ENCODE measurements around the gene SKP1.

Gene SKP1

DNA sequence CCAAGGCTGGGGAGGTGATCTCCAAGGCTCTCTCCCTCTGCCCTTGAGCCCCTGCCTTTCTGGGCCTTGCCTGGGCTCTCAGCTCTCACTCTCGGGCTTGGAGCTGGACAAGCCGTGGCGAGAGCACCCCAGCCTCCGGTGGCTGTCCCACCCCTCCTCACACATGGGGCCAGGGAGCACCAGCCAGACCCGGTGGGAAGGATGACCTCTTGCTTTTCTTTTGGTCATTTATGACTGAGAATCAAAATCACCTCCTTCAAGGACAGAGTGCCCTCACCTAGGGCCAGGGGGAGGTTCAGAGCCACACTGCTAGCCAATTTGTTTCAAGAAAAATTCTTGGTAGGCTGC lies 48.1 kb downstream of the SKP1 start:
- DNase-seq: no peak

DNA sequence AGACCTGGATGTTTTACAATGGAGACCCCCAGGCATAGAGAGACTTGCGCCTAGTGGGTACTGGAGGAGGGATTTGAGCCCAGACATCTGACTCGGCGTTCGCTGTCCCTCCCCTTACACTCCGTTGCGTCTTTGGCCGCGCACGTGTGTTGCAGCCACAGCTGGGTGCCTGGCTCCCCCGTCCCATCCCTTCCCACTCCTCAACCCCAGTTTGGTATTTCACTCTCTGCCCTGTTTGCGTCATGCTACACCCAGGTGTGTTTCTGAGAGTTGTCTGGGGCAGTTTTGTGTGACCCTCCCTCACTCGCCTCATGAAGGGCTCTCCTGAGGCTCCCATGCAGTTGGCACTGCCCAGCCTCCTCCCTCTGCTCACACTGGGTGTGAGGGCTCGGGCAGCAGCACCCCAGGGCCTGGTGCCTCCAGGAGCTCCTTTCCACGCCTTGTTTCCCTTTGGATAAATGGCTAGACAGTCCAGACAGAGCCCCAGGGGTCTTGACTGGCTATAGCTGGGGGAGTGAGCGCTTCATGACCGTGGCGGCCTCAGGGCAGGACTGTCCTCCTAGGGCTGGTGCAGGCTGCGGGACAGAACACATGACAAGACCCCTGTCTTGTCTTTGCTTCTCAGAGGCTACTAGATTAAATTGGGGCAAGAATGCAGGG lies 48.6 kb downstream of the SKP1 start:
- DNase-seq: peak; percentile 77

DNA sequence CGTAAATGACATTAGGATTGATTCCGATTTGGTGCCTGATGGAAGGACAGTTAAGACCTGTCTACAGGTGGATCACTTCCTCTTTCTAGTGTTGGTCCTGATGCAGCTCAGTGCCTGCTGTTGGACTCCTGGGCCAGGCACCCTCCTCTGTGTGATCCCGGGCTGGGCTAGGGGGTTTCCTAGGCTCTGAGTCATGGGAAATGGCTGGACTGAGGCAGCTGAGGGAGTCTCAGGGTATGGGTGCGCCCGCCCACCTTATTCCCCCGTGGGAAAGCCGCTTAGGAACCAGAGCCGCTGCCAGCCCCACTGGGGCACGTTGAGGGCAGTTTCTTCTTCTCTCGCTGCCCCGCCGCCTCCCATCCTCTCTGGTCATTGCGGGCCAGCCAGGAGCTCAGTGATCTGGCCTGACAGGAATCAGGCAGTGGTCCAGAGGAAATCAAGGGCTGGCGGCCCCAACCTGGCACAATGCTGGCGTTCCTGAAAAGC lies 49.3 kb downstream of the SKP1 start:
- DNase-seq: no peak

DNA sequence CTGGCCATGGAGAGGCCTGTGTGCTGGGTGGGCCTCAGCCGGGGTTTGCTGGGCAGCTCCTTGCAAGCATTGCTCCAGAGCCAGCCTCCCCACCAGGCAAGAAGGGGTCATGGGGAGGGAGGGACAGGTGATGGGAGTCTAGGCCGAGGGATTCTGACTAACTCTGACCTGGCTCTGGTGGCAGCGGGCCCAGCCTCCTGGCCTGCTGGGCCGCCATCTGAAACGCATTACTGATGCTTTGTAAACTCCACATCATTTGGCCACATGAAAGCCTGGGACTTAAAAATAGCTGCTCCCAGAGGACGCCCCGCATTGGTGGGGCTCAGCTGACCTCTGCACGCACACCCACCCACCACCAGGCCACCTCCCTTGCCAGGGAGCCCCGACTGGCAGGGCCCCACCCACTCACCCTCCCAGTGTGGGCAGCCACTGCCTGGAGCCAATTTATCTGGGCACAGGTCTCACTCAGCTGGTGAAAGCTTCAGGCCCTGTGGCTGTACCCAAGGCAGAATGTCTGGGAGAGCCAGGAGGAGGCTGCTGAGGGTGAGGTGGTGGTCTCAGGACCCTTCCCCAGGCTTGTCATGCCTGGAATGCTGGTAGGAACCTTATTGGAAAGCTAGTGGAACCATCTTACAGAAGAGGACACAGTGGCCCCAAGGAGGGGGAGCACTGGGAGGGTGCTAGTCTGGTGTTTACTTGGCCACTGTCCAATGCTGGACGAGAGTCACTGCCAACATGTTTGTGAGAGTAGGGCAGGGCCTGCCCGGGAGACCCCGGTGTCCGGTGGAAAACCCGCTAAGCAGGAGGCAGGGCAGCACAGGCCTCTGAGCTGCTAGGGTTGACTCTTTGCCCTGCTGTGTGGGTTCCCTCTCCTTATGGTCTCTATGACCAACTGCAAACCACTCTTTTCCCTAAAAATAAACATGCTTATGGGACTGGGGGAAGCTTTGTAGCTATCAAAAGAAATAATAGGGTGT lies 51.4 kb downstream of the SKP1 start:
- no peak for DNase-seq

DNA sequence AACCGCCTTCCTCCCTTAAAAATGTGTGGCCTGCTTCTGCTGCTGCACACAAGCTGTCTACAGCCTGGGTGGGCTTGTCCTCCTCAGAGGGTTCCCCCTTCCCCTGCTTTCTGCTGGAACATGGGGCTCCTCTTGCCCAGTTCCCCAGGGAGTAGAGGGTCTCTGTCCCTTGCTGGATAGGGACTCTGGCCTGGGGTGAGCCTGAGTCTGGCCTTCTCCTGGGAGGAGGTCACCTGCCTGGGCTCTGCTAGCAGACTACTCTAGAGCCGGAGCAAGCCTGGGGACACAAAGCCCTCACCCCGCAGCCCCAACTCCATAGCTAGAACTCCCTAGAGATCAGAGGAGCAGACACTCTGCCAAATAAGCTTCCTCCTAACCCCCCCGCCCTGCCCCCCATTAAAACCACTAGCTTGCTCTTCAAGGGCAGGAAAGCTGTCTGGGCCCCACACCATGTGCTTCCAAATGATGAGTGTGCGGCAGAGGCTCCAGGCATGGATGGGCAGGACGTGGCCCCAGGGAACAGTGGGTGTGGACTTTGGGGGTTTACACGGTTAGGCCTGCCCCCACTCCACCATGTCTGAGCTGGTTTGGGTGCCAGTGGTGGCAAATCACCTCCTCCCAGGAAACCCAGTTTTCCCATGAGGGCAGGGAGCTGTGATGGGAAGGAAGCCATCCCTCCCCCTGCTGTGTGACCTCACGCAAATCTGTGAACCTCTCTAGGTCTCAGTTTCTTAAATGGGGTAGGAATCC lies 52.3 kb downstream of the SKP1 start:
- DNase-seq: peak; percentile 74

DNA sequence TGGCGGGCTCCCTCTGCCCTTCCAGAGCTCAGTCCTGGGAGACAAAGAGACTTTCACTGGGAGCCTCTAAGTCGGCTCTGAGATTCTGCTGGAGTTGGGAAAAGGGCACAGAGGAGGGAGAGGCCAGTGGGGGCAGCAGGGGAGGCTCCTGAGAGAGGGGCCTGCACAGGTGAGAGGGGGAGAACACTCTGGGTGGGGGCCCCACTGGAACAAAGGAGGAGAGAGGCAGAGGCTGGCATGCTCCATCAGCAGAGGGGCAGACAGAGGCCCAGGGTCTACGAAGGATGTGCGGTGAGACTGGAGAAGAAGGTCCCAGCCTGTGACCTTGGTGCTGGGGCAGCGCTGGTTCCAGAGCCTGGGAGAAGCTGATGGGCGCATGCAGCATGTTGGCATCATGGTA lies 53.4 kb downstream of the SKP1 start:
- DNase-seq: no peak

DNA sequence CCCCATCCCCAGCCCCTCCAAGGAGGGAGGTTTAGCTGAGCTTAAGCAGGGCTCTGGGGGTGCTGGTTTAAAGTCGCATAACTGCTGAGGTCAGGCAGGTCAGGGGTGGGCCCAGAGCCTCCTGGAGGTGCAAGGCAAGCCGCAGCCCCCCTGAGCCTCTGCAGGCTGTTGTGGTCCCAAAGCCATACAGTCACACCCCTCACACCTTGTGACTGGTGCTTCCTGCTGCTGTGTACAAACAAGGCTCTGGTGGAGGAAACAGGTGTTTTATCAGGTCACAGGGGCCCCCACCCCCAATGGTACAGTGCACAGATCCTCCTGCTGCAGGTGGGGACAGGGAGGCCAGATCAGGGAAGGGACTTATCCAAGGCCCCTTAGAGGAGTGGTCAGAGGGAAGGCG lies 54.2 kb downstream of the SKP1 start:
- no peak for DNase-seq

DNA sequence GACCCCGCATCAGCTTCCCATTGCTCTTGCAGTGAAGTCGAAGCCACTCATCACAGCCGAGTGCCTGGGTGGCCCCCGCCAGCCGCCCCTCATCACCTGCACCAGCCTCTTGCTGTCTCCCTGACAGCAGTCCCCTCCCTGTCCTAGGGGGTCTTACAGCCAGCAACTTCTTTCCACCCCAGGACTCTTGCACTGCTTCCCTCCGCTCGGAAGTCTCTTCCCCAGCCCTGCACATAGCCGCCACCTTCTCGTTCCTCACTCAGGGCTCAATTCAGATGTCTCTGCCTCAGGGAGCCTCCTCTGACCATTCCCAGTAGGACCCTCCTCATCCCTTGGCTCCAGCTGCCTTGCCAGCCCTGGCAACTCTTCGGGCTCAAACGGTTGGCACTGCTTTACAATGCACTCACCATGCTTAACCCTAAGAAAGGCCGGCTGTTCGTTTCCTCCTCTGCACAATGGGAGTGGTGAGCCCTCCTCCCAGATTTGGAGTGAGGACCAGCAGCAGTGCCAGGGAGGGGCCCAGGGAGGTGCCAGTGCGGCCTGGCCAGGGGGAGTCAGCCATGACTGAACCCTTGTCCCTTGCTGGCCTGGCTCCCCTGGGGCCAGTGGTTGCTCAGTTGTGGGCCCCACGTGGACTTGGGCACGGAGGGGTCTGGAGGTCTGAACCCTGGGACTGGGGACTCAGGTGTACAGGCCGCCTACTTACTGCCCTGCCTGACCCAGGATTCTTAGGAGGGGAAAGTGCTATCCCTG lies 56.2 kb downstream of the SKP1 start:
- DNase-seq: no peak

DNA sequence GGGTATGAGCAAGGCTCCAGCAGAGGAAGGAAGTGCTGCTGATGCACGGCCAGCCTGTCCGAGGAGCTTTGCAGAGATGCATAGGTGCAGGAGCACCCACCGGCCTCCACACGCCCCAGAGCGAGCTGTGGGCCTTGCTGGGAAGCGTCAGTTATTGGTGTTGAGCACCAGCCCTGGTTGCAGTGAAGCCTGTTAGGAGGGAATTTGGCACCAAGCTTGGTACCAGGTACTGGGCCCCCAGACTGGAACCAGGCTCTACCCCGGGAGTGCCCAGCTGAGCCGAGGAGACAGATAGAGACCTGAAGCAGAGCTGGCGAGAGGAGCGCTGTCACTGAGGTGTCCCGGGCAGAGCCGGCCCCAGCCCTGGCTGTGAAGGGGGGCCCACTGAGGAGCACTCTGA lies 57.0 kb downstream of the SKP1 start:
- DNase-seq: no peak

DNA sequence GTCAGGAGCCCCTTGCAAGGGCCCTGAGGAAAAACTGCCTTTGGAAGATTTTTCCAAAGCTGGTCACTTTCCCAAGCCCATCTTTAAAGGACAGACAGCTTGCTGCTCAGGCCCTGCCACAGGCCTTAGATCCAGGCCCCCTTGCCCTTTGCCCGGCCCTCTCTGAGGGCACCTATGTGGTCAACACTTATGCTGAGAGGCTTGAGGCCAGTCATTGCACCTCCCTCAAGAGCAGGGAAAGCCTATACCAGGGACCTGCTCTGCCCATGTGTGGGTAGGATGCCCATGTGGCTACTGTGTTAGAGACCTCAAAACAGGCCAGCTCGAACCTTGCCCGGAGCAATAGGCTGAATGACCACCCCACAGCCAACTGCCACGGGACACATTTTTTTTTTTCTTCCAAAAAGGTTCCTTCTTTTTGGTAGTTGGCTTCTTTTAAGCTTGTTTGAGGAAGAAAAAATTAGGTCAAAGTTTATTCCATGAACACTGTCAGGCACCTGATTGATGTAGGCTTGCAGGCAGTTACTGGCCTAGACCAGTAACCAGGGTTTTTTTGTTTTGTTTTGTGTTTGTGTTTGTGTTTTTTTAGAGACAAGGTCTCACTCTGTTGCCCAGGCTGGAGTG lies 58.4 kb downstream of the SKP1 start:
- DNase-seq: no peak

DNA sequence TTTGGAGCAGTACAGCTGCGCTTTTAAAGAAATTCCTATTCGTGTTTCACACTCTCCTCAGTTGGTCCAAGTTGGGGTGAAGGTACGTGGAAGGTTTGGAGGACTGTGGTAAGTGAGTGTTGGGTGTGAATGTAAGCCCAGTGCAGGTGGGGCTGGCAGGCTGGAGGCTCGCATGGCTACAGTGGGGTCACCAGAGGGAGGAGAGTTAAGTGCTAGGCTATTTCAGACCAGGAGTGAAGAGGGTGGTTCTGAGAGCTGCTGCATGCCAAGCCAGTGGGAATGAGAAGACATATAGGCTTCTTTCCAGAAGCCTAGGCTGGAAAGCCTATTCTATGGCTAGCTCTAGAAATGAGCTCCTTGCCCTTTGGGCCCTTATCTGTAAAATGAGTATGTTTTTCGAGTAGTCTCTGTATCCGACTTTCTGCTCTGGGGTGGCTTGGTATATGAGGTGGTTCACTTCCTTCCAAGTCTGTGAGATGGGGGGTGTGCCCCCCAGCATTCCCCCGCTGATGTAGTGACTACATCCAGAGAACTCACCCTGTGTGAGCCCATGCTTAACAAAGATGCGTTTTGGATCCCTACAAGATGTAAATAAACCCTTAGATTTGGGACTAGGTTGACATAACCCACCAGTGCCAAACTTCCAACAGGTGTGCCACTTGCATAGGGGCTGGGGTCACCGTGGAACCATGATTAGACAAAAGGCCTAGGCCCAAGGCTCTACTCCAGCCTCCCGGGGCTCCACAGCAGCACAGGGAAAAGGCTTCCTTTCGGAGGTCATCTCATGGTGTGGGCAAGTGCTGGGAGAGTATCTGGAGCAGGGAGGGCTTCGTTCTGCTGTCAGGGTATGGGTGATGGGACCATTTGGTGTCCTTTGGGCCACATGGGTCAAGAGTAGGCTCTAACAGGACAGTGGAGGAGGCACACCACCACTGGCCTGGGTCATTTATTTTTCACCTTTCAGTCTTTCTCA lies 59.7 kb downstream of the SKP1 start:
- no peak for DNase-seq

DNA sequence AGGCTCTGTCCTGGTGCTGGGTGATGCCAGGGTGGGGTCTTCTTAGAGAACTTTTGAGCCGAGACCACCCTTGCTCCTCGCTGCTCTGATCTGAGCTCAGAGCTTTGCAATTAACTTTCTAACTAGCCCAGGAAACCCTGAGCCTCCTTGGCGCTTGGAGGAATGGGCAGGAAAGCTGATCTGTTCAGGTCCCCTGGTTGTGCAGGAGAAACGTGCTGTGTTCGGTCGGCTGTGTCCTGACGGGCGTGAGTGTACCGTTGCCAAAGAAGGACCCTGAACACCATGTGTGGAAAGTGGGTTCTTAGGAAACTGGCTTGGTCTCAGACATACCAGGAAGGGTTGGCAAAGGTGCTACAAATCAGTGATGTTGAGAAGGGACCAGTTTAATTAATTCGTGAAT lies 60.5 kb downstream of the SKP1 start:
- no peak for DNase-seq

DNA sequence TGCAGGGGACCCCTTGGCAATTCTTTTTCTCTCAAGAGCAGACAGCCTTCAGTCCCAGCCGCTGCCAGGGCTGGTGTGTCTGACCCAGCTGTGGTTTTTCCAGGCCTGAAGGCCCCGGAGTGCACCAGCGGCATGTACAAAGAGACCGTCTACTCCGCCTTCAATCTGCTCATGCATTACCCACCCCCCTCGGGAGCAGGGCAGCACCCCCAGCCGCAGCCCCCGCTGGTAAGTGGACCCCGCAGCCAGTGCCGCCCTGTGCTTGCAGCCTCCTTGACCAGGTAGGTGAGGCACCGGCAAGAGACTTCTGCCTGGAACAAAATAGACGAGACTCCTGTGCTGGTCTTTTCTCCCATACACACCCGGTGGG lies 61.0 kb downstream of the SKP1 start:
- DNase-seq: no peak

DNA sequence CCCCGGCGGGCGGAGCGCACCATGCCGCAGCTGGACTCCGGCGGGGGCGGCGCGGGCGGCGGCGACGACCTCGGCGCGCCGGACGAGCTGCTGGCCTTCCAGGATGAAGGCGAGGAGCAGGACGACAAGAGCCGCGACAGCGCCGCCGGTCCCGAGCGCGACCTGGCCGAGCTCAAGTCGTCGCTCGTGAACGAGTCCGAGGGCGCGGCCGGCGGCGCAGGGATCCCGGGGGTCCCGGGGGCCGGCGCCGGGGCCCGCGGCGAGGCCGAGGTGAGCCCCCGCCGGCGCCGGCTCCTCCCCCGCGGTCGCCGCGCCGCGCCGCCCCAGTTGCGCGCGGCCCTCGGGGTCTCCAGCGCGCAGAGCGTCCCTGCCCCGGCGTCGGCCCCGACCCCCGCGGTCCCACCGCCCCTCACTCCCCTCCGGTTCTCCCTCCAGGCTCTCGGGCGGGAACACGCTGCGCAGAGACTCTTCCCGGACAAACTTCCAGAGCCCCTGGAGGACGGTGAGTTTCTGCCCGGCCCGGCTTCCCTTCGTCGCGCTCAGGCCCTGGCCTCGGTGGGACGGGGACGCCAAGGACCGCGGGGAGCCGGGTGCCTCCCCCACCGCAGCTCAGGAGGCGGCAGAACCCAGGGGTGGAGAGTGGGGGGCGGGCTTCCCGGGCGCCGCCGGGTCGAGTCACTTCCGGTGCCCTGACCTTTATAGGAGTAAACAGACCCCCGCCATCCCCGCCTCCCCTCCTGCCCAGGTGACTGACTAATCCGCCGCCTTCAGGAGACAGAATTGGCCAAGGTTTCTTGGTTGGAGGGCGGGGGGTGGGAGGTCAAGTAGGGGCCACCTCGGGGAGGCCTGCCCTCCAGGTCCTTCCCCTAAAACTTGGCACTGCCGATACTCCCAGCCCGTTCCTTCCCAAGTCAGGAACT lies 61.6 kb downstream of the SKP1 start:
- DNase-seq: peak; percentile 87

DNA sequence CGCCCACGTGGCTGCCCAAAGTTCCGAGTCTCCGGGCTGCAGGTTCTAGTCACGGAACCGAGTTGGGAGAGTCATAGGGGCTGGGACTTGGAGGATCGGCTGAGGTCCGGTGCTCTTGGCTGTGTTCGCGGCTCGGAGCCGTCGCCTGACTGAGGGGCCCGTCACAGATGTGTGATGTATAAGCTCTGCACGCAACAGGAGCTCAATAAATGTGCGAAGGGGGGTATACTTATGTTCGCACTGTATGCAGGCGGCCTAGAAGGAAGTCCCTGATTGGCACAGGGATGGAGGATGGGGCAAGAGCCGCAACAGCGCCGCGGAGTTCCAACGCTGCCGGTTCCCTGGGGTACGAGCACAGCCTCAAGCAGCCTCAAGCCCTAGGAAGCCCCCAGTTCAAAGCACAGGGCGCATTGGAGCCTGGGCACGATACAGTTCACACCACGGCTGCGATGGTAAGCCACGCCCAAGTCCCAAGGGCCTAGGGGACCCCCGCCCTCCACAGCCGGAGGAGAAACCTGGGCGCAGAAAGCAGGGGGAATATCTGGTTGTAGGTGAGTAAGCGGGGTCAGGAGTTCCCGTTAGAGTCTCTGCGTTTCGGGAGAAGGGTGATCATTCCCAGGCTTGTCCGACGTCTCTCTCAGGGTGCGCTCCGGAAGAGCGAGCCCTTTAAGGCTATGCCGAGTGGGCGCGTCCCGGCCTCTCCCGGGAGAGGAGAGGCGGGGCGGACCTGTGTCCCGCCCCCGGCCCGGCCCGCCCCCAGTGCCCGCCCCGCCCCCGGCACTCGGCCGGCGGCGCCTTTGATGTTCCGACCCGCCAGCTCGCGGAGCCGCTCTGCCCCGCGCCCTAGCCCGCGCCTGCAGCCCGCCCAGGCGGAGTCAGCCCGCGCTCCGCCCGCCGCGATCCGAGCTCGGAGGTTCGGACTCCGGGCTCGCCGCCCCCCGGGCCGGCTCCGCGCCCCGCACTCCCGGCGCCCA lies 62.6 kb downstream of the SKP1 start, which contains the start of gene TCF7:
Gene TCF7, plus strand, starts transcription at position 780 of the 974 bp plus-strand sequence. CDS start 226 bp downstream, outside the sequence.
- peak; percentile 88 for DNase-seq

DNA sequence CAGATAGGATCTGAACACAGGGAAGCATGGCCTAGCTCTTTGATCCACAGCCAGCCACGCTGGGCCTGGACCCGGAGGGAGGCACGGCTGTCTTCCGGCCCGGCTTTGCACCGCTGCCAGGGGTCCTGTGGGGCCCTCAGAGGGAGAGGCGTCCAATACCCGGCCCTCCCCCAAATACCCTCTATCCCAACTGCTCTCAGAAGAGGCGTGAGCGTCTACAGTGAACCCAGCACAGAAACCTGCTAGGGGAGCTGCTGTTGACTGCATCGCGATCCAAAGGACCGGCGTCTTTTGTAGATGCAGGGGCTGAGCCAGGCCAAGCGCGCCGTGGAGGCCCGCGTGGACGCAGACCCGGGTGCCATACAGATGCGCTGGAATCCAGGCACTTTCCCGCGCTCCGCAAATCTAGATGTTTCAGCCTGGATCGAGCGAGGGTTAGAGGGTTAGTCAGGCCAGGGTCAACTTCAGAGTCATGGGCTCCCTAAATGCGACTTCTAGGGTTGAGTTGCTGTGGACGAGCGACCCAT lies 63.3 kb downstream of the SKP1 start:
- DNase-seq: no peak

DNA sequence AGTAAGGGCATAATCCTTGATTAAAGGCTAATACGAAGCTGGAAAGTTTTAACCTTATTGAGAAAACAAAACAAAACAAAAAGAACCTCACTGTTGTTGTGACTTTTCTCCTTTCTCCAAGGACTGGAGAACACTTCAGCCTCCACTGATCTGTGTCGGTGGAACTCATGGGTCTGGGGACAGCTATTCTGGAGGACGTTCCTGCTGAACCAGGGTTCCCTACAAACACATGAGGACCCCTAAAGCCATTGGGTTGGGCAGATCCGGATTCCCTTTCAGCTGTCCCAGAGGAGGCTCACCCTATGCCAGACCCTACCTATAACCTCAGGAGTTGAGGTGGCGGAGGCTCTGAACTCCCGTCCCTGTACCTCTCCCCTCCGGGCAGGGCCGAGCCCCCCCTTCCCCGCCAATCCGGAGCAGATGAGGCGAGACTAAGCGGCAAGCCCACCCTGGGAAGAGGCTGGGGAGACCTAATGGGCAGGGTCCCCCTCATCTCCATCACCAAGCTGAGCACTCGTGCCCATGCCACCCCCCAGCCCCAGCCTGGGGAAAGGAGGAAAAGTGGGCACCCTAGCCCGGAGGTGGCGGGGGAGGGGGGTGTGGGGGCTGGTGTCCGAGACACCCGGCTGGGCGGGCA lies 63.9 kb downstream of the SKP1 start:
- no peak for DNase-seq

Measured in activated CD8-positive, alpha-beta memory T cell treated with anti-CD3 and anti-CD28 coated beads for 24 hours (primary cell).